ENCODE data around the gene DNAH8. TPM values are rescaled to one million over a fixed set of nuclear protein-coding genes. Genes with fewer than 3 reads are reported as not detected.

Gene DNAH8
- total and polyA plus RNA-seq, 2 donors (not counting 3 experiments of a cell fraction or from before 2014, with no cell fraction given): 0.29 to 0.61 TPM

DNA sequence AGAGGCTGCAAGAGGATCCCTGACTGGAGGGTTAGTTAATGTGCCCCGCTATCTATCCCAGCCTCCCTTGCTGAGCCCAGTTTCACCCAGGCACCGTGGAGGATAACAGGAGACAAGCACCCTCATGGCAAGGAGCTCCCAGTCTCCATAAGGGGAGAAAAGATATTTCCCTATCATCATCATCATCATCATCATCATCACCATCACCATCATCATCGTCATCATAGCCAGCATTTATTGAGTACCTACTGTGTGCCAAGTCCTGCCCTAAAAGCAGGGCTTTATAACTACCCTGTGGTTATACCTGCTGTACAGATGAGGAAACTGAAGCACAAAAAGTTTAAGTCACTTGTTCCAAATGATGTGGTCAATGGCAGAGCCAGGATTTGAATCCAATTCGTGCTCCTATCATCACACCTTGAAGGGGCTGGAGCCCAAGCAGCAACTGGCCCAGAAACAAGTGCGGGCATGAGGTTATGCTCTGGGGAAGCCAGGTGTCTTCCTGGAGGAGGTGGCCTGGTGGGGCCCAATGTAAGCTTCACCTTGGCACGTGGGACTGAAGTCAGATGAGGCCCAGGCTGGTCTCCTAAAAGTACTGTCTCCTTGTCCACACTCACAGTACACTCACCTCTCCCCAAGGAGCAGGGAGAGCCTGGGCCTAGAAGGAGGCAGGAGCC lies 343.5 kb downstream of the DNAH8 start:
- H3K9me3 ChIP-seq (replicated peaks; ENCODE audit: control insufficient read depth, insufficient read depth, low read length): no peaks in the 10 kb centered on the region
- intact Hi-C loops (cut with micrococcal nuclease): no loop called here
- H3K27ac ChIP-seq (ENCODE audit: insufficient read depth, low read depth, low read length): no peak overlapping the region
- BruUV-seq (replicated peaks): no TSS peak
- no peak overlapping the region for H2AFZ ChIP-seq (ENCODE audit: low read depth, low read length)
- no peaks in the 10 kb centered on the region for H3K36me3 ChIP-seq (ENCODE audit: control insufficient read depth in 2 of 2, extremely low read depth in 1 of 2, insufficient read depth in 2 of 2, low read length in 2 of 2)
- no peak overlapping the region for H3K4me3 ChIP-seq (replicated peaks in 1 of 3; ENCODE audit: insufficient read depth in 1 of 3, low read depth in 1 of 3, low read length in 3 of 3)
- FAIRE-seq (no peak), DNase-seq (ENCODE audit: low read depth, low spot score) (no peak)
- H4K20me1 ChIP-seq (replicated peaks; ENCODE audit: control insufficient read depth, extremely low read depth, insufficient read depth, low read length): no peaks in the 10 kb centered on the region
- H3K79me2 ChIP-seq (ENCODE audit: control insufficient read depth, insufficient read depth, low read length): no peaks in the 10 kb centered on the region
- dilution Hi-C loops (cut with MboI; ENCODE audit: extremely low pct_ligation_motif_present, low sequenced_read_pairs): no loop called here
- H3K4me2 ChIP-seq (ENCODE audit: insufficient read depth, low read length): no peak overlapping the region
- no peak overlapping the region for H3K9ac ChIP-seq (replicated peaks; ENCODE audit: extremely low read depth, insufficient read depth, low read length)
- ChIA-PET CTCF (interaction anchor here (1.0 kb wide), 1 partner anchor 244 kb away, joined by 3 read pairs; no protein-coding TSS in a partner anchor), POLR2A (no interaction called here)
- H3K4me1 ChIP-seq (ENCODE audit: control insufficient read depth, extremely low read depth, insufficient read depth, low read length): no peaks in the 10 kb centered on the region
- TF ChIP-seq POLR2A (IDR thresholded peaks at IDR 0.05; ENCODE audit: low read depth, low read length): no peak
- no peak for TF ChIP-seq FOS (IDR thresholded peaks at IDR 0.05; ENCODE audit: borderline replicate concordance, insufficient read depth, low read length)
- no peak for TF ChIP-seq POLR2AphosphoS5 (IDR thresholded peaks at IDR 0.05; ENCODE audit: insufficient read depth, low read depth, low read length)
- TF ChIP-seq, protein P1, sequence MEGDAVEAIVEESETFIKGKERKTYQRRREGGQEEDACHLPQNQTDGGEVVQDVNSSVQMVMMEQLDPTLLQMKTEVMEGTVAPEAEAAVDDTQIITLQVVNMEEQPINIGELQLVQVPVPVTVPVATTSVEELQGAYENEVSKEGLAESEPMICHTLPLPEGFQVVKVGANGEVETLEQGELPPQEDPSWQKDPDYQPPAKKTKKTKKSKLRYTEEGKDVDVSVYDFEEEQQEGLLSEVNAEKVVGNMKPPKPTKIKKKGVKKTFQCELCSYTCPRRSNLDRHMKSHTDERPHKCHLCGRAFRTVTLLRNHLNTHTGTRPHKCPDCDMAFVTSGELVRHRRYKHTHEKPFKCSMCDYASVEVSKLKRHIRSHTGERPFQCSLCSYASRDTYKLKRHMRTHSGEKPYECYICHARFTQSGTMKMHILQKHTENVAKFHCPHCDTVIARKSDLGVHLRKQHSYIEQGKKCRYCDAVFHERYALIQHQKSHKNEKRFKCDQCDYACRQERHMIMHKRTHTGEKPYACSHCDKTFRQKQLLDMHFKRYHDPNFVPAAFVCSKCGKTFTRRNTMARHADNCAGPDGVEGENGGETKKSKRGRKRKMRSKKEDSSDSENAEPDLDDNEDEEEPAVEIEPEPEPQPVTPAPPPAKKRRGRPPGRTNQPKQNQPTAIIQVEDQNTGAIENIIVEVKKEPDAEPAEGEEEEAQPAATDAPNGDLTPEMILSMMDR (IDR thresholded peaks at IDR 0.05; ENCODE audit: extremely low read depth in 1 of 2, insufficient read depth in 1 of 2, low read depth in 1 of 2, low read length in 2 of 2): no peak
- TF ChIP-seq JUN (IDR thresholded peaks at IDR 0.05; ENCODE audit: borderline replicate concordance, insufficient read depth, insufficient read length, low read depth): no peak
- TF ChIP-seq MYC (IDR thresholded peaks at IDR 0.05; ENCODE audit: low read depth, low read length): no peak
- no peak for TF ChIP-seq EZH2 (IDR thresholded peaks at IDR 0.05; ENCODE audit: borderline replicate concordance, low read depth, low read length, severe bottlenecking)
- TF ChIP-seq GATA2 (IDR thresholded peaks at IDR 0.05; ENCODE audit: insufficient read depth, insufficient read length, low read depth, low read length): no peak
- TF ChIP-seq, protein P2, sequence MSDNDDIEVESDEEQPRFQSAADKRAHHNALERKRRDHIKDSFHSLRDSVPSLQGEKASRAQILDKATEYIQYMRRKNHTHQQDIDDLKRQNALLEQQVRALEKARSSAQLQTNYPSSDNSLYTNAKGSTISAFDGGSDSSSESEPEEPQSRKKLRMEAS (IDR thresholded peaks at IDR 0.05; ENCODE audit: insufficient read depth, insufficient read length): no peak
- H3K27me3 ChIP-seq (ENCODE audit: control insufficient read depth in 2 of 2, insufficient read depth in 2 of 2, low read length in 2 of 2): peaks cover 0 to 4% of the 10 kb centered on the region in 2 experiments
- H3K9me1 ChIP-seq (replicated peaks; ENCODE audit: control insufficient read depth, extremely low read depth, insufficient read depth, low read length): no peaks in the 10 kb centered on the region
